GM13977 (cell line): ENCODE data around the gene FSIP1.

ENCODE experiments used
- DNase-seq: peaks from one replicate; pipeline ENCODE4 v3.0.0; 2012; ENCODE audit warnings: low spot score
- CTCF ChIP-seq: IDR thresholded peaks from 2 replicates; pipeline ENCODE4 v1.5.1; 2012; ENCODE audit warnings: mild to moderate bottlenecking, control low read depth; ENCODE audit not compliant: insufficient read depth; ENCODE audit errors: extremely low read depth, missing control alignments
- in situ Hi-C: fragments of 300-500 bp; cut with MboI; formaldehyde crosslinking; loops from one replicate; pipeline ENCODE4 v1.12.0; 2022; ENCODE audit warnings: low sequenced_read_pairs, low pct_unique_long_range_greater_than_20kb, mixed read lengths, inconsistent platforms; ENCODE audit not compliant: unreplicated experiment

FSIP1 gene

GRCh38 chr15:39558421-39558820 is 224.2 kb downstream of the FSIP1 start:
- in situ Hi-C loops = no loop called here
- no peak for TF ChIP-seq CTCF
- no peak for DNase-seq

- in situ Hi-C loops = no loop called here
- no peak for TF ChIP-seq CTCF
- no peak for DNase-seq
These were observed 226.2 kb downstream of the FSIP1 start for GRCh38 chr15:39556461-39556860.

- in situ Hi-C loops = no loop called here
- DNase-seq = no peak
- TF ChIP-seq CTCF = no peak
These were observed 226.8 kb downstream of the FSIP1 start for GRCh38 chr15:39555885-39556284.

GRCh38 chr15:39554746-39555387 is 227.8 kb downstream of the FSIP1 start:
- no peak for TF ChIP-seq CTCF
- DNase-seq = no peak
- in situ Hi-C loops = no loop called here

GRCh38 chr15:39553947-39554693 is 228.5 kb downstream of the FSIP1 start:
- no peak for DNase-seq

GRCh38 chr15:39552556-39552955 is 230.1 kb downstream of the FSIP1 start:
- DNase-seq = no peak
- in situ Hi-C loops = no loop called here
- no peak for TF ChIP-seq CTCF

More at GRCh38 chr15:39553947-39554693, 228.5 kb downstream of the FSIP1 start:
- in situ Hi-C loops = no loop called here
- no peak for TF ChIP-seq CTCF
